Measurements from ENCODE around the gene LECT2. TPM values are rescaled to one million over a fixed set of nuclear protein-coding genes. Genes with fewer than 3 reads are reported as not detected.

The LECT2 gene
- total and polyA plus RNA-seq, 8 donors, result 0.69 to 2.0 (median 1.1) TPM; not detected in 2

GRCh38 chr5:135952683-135953082 is 2.1 kb downstream of the LECT2 start:
- Histone ChIP-seq H3K27ac (no peak overlapping the region), H3K4me1 (no peaks in the 10 kb centered on the region), H3K4me3 (no peak overlapping the region), H3K9me3 (no peaks in the 10 kb centered on the region), H3K27me3 (peaks cover 0 to 4% of the 10 kb centered on the region in 2 donors), H3K36me3 (no peaks in the 10 kb centered on the region)
- intact Hi-C loops (cut with DNase I), result no loop called here
- TF ChIP-seq CTCF (IDR thresholded peaks at IDR 0.05), result no peak
- ATAC-seq, result no peak
- no peak for DNase-seq

- Histone ChIP-seq H3K4me3 (no peak overlapping the region), H3K36me3 (no peaks in the 10 kb centered on the region), H3K4me1 (no peaks in the 10 kb centered on the region), H3K9me3 (no peaks in the 10 kb centered on the region), H3K27me3 (peaks cover 0 to 4% of the 10 kb centered on the region in 2 donors), H3K27ac (no peak overlapping the region)
- intact Hi-C loops (cut with DNase I), result no loop called here
- TF ChIP-seq CTCF (IDR thresholded peaks at IDR 0.05), result no peak
- ATAC-seq, result no peak
- no peak for DNase-seq
These were observed 3.0 kb downstream of the LECT2 start for GRCh38 chr5:135951807-135952206.

- intact Hi-C loops (cut with DNase I), result no loop called here
- H3K9me3 ChIP-seq, result no peaks in the 10 kb centered on the region
- peaks cover 0 to 4% of the 10 kb centered on the region in 2 donors for H3K27me3 ChIP-seq
- H3K36me3 ChIP-seq, result no peaks in the 10 kb centered on the region
- no peak overlapping the region for H3K27ac ChIP-seq
- H3K4me3 ChIP-seq, result no peak overlapping the region
- ATAC-seq, result no peak
- no peaks in the 10 kb centered on the region for H3K4me1 ChIP-seq
- TF ChIP-seq CTCF (IDR thresholded peaks at IDR 0.05), result no peak
- DNase-seq, result no peak
These were observed 3.5 kb downstream of the LECT2 start for GRCh38 chr5:135951257-135951656.

- TF ChIP-seq CTCF (IDR thresholded peaks at IDR 0.05), result no peak
- H3K27me3 ChIP-seq, result peaks cover 0 to 4% of the 10 kb centered on the region in 2 donors
- H3K4me3 ChIP-seq, result no peak overlapping the region
- DNase-seq (no peak), ATAC-seq (no peak)
- no peaks in the 10 kb centered on the region for H3K4me1 ChIP-seq
- no peak overlapping the region for H3K27ac ChIP-seq
- no peaks in the 10 kb centered on the region for H3K36me3 ChIP-seq
- no peaks in the 10 kb centered on the region for H3K9me3 ChIP-seq
- intact Hi-C loops (cut with DNase I), result no loop called here
These were observed 4.2 kb downstream of the LECT2 start for GRCh38 chr5:135950611-135951010.

GRCh38 chr5:135944967-135945560 is 9.7 kb downstream of the LECT2 start:
- peak; percentile 58 to 70 for TF ChIP-seq CTCF (IDR thresholded peaks at IDR 0.05)
- intact Hi-C loops (cut with DNase I), result loop anchor here in 1 of 2 donors (10.0 kb wide), 2 partner anchors 120 to 230 kb away; no protein-coding TSS in a partner anchor
- ATAC-seq, result peak; percentile 77
- Histone ChIP-seq H3K4me1 (no peaks in the 10 kb centered on the region), H3K4me3 (no peak overlapping the region), H3K9me3 (no peaks in the 10 kb centered on the region), H3K36me3 (no peaks in the 10 kb centered on the region), H3K27me3 (peaks cover 0 to 9% of the 10 kb centered on the region in 2 donors), H3K27ac (no peak overlapping the region)
- DNase-seq, result peak in 2 of 4 donors; percentile 59 to 83
